Measurements from ENCODE around the gene MRFAP1.
"Not testable (repeated sequence)": the region's sequence is repeated elsewhere in the genome, so short reads cannot be mapped to it uniquely, and the experiment has no call there.

The MRFAP1 gene

GRCh38 chr4:6612961-6613675, 27.4 kb upstream of the MRFAP1 start:
- no peak for DNase-seq

DNA sequence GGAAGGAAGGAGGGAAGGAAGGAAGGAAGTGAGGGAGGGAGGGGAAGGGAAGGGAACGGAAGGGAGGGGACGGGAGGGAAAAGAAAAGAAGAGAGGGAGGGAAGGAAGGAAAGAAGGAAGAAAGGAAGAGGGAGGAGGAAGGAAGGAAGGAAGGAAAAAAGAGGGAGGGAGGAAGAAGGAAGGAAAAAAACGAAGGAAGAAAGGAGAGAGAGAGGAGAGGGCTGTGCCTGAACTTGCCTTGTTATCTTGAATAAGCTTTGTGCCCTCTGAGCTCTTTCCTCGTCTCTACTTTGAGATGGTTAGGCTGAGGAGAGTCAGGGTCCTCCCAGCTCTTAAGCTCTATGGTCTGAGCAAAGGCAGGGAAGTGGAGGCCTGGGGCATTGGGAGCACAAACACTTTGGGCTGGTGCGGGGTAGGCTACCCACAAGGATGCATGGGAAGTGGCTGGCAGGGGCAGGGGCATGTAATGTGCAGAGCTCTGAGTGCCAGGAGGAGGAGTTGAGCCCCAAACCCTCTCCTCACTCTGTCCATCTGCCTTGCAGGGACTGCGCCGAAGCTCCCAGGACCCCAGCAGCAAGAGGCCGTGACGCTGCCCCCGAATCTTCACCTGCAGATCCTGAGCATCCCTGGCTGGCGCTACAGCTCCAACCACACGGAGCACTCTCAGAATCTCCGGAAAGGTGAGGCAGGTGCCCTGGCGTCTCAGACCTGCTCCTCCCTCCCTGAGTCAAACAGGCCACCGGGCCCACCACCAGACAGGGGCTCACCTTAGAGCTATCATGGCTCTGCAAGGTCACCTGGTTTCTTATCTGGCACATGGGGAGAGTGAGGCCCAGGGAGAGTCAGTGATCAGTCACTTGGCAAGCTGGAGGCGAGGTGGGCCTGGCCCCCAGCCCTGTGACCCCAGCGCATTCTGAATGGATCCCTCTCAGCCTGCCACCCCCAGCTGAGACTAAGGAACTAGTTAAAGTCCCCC, 26.5 kb upstream of the MRFAP1 start:
- DNase-seq: no peak

DNA sequence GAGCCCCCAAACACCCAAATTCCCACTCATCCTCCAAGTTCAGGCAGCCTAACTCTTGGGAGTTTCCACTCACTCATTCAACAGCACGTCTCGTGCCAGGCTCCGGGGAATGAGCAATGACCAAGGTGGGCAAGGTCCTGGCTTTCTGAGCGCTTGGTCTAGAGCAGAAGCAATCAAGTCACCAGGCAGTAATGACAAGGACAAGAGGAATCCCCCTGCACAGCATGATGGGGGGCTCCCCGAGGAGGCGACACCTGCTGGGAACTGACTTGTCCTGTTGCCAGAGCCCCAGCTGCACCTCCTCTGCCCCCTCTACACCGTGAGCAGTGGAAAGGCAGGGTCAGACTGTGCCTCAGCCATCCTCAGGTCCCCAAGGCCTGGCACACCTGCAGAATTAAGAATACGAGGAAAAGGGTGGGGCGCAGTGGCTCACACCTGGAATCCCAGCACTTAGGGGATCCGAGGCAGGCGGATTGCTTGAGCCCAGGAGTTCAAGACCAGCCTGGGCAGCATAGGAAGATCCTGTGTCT, 25.7 kb upstream of the MRFAP1 start:
- DNase-seq: no peak

DNA sequence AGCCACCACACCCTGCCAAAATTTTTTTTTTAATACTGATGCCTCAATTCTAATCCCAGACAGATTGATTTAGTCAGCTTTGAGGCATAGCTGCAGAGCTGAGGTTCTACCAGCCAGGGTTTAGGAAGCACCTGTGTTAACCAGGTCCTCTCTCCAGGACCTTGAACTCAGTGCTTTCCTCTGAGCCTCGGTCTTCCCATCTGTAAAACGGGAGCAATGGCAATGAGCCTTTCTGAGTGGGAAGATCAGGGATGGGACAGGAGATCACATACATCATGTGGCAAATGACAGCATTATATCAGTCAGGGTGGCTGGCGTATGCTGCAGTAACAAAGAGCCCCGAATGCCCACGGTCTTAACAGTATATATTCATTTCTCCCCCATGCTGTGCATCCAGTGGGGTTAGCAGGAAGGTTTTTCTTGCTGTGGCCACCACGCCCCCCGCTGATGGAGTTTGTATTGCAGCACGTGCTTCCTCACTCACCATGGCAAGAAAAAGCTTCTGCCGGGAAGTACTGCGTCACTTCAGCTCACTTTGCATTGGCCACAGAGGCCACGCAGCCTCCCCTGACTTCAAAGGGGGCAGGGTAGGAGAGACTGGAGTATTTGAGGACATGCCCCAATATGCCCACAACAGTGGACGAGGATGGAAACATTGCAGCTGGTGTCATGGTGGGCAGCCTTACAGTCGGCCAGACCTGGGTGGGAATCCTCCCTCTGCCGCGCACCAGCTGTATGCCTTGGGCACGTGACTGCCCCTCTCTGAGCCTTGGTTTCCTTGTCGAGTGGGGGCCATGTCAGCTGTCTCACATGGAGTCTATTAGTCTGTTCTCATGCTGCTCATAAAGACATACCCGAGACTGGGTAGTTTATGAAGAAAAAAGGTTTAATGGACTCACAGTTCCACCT, 24.1 kb upstream of the MRFAP1 start:
- DNase-seq: no peak

DNA sequence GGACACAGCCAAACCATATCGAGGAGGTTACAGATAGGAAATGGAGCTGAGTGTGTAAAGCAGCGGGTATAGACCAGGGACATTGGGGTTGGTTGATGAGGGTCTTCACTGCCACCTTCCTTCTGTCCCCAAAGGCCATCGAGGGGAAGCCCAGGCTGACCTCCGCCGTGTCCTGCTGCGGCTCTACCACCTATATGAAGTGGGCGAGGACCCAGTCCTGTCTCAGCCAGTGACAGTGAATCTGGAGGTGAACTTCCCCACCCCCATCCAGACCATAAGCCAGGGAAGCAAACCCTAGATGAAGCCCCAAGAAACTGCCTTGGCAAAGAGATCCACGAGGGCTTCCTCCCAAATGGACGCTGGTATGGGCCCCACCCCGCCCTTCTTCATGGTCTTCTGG, 23.2 kb upstream of the MRFAP1 start:
- DNase-seq: no peak

- DNase-seq: no peak
Measured at GRCh38 chr4:6618386-6619115, 21.9 kb upstream of the MRFAP1 start.

GRCh38 chr4:6619116-6619465, 21.4 kb upstream of the MRFAP1 start:
- DNase-seq: no peak

- DNase-seq: no peak
Measured at GRCh38 chr4:6619466-6620255, 20.8 kb upstream of the MRFAP1 start.

DNA sequence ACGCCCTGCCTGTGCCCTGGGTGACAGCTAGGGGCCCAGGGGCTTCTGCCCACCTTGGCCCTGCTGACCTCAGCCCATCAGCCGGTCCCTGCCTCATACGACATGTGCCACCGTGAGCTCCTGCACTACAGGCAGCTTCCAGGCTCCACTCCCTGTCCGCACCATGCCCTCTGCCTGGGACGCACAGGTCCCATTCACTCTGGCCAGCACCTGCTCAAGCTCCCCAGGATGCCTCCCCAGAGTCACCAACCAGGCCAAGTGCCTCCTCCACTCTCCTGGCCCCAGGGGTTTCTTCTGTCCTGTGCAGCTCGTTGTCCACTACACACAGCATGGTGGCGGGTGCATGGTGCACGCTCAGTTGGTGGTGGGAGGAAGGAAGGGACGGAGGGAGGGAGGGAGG, 20.2 kb upstream of the MRFAP1 start:
- no peak for DNase-seq

DNA sequence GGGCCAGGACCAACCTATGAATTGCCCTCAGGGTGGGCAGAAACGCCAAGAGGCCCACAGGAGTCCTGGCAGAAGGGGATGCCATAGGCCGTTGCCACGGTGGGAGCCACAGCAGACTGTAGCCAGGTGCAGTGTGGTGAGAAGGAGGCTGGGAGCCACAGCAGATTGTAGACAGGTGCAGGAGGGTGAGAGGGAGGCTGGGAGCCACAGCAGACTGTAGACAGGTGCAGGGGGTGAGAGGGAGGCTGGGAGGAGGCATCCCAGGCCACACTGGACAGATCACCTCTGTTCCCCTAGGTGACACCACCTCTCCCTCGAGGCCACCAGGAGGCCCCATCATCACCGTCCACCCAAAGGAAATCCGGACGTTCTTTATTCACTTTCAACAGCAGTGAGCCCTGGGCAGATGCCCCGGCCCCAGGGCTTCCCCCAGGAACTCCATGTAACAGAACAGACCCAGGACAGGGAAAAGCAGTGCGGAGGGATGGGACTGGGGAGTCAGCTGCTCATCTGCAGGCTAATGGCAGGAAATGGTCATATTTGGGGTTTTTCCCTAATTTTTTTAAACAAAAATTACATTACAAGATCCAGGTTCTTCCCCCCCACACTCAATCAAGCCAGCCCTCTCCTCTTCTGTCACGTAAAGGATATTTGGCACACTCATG, 19.5 kb upstream of the MRFAP1 start:
- DNase-seq: no peak

GRCh38 chr4:6621556-6621927, 18.9 kb upstream of the MRFAP1 start:
- DNase-seq: no peak

- DNase-seq: no peak
Measured at GRCh38 chr4:6622744-6623143, 17.7 kb upstream of the MRFAP1 start.

DNA sequence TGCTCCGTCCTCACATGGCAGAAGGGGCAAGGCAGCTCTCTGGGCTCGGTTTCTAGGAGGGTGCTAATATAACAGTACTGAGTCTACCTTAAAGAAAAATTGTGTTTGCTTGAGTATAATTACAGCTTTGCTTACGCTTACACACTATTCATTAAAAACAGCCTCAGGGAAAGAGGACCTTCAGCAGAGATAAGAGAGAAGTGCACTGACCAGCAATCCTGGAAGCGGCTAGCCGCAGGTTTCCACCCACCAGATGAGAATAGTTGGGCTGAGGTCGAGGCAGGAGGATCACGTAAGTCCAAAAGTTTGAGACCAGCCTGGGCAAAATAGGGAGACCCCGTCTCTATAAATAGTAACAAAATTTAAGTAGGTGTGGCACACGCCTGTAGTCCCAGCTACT, 15.2 kb upstream of the MRFAP1 start:
- DNase-seq: no peak

DNA sequence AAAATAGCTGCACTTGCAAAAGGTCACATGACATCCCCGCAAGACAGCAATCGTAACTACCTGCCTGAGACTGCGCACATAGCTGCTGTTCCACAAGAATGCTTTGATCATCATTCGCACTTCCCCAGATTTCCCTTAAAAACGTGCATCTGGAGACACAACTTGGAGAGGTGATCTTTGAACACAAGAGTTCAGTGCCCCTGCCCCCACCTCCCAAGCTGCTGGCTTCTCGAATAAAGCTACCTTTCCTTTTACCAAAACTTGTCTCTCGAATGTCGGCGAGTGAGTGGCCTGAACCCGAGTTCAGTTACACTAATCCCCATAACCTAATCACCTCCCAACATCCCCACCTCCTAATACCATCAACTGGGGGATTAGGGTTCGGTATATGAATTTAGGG, 14.4 kb upstream of the MRFAP1 start:
- DNase-seq: no peak

- no peak for DNase-seq
Measured at GRCh38 chr4:6627832-6628231, 12.7 kb upstream of the MRFAP1 start.

- not testable (repeated sequence) for DNase-seq
Measured at GRCh38 chr4:6628484-6628883, 12.0 kb upstream of the MRFAP1 start.

DNA sequence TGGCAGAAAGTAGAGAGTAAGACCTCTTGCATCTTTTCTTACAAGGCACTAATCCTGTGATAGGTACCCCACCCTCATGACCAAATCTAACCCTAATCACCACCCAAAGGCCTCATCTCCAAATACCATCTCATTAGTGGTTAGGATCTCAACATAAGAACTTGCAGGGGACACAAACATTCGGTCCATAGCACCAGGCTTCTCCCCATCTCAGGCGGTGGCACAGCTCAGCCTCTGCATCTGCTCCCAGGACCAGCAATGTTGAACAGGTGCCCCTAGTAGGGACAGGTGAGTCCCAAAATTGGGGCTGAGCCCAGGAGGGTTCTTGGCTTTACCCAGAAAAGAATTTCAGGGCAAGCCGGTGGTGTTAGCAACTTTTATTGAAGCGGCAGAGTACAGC, 8.4 kb upstream of the MRFAP1 start:
- DNase-seq: no peak

GRCh38 chr4:6633091-6633906, 7.2 kb upstream of the MRFAP1 start:
- no peak for DNase-seq

- DNase-seq: no peak
Measured at GRCh38 chr4:6634746-6635145, 5.7 kb upstream of the MRFAP1 start.

GRCh38 chr4:6639137-6639680, 1.3 kb upstream of the MRFAP1 start:
- DNase-seq: no peak
